ENCODE measurements around the gene HMGN2. TPM values are rescaled to one million over a fixed set of nuclear protein-coding genes. Genes with fewer than 3 reads are reported as not detected.

The HMGN2 gene
- polyA plus RNA-seq, 4 donors = 1,053 to 1,182 (median 1,119) TPM

Other genes with a start within 250 kb of the HMGN2 start
- gene CEP85, start 238.2 kb upstream of the HMGN2 start, polyA plus RNA-seq (ENCODE audit: insufficient read length in 4 of 4) = 10 to 100 TPM; 11.7 to 23.1 (median 19.2) TPM
- 100 to 1,000 TPM in 2 of 4 donors, 10 to 100 TPM in 2; 85.5 to 114 (median 100) TPM for gene SH3BGRL3, start 192.4 kb upstream of the HMGN2 start, polyA plus RNA-seq (ENCODE audit: insufficient read length in 4 of 4)
- 10 to 100 TPM; 30.4 to 58.2 (median 44.6) TPM for gene UBXN11, start 165.8 kb upstream of the HMGN2 start, polyA plus RNA-seq (ENCODE audit: insufficient read length in 4 of 4)
- gene CD52, start 154.5 kb upstream of the HMGN2 start, polyA plus RNA-seq (ENCODE audit: insufficient read length in 4 of 4) = 1 to 10 TPM; 1.7 to 9.6 (median 5.3) TPM
- gene CRYBG2, start 118.3 kb upstream of the HMGN2 start, polyA plus RNA-seq (ENCODE audit: insufficient read length in 4 of 4) = 1 to 10 TPM in 1 of 4 donors, under 1 TPM in 3; 0.44 to 1.1 (median 0.79) TPM
- under 1 TPM in 1 of 4 donors, not detected in 3; 0.14 TPM for gene ZNF683, start 99.7 kb upstream of the HMGN2 start, polyA plus RNA-seq (ENCODE audit: insufficient read length in 4 of 4)
- gene LIN28A, start 61.6 kb upstream of the HMGN2 start, polyA plus RNA-seq (ENCODE audit: insufficient read length in 4 of 4) = under 1 TPM; 0.04 to 0.14 (median 0.08) TPM
- gene DHDDS, start 40.1 kb upstream of the HMGN2 start, polyA plus RNA-seq (ENCODE audit: insufficient read length in 4 of 4) = 10 to 100 TPM; 29.6 to 43.2 (median 39.2) TPM
- gene RPS6KA1, start 57.3 kb downstream of the HMGN2 start, polyA plus RNA-seq (ENCODE audit: insufficient read length in 4 of 4) = 10 to 100 TPM; 20.3 to 30.2 (median 21.8) TPM
- gene ARID1A, start 223.6 kb downstream of the HMGN2 start, polyA plus RNA-seq (ENCODE audit: insufficient read length in 4 of 4) = 100 to 1,000 TPM in 2 of 4 donors, 10 to 100 TPM in 2; 79.0 to 142 (median 92.1) TPM

All from left renal cortex interstitium (tissue), 4 donors.